NB4 (cell line): Measurements from ENCODE around the gene EXOC3.

Experiments
- DNase-seq: peaks from one replicate; pipeline ENCODE4 v3.0.0; 2010; ENCODE audit warnings: low read depth
- H3K4me3 ChIP-seq: one replicate; pipeline ENCODE4 v1.5.1; 2011; ENCODE audit warnings: mild to moderate bottlenecking, low read depth, low read length, moderate library complexity
- MYC ChIP-seq: IDR thresholded peaks from 2 replicates; pipeline ENCODE4 v1.6.1; 2011; ENCODE audit warnings: low read depth, low read length
- POLR2A ChIP-seq: IDR thresholded peaks from 2 replicates; pipeline ENCODE4 v1.6.1; 2011; ENCODE audit warnings: mild to moderate bottlenecking; ENCODE audit not compliant: insufficient read length; ENCODE audit errors: extremely low read depth
- TF ChIP-seq, protein P1 (sequence below): IDR thresholded peaks from one replicate; pipeline ENCODE4 v1.5.1; 2012; ENCODE audit warnings: low read depth, low read length
- TF ChIP-seq, protein P2 (sequence below): IDR thresholded peaks from 2 replicates; pipeline ENCODE4 v1.6.1; 2011; ENCODE audit warnings: low read depth, low read length

EXOC3 gene

GRCh38 chr5:466661-467310, 23.8 kb downstream of the EXOC3 start:
- TF ChIP-seq POLR2A (no peak), MYC (no peak)
- TF ChIP-seq, protein P1, sequence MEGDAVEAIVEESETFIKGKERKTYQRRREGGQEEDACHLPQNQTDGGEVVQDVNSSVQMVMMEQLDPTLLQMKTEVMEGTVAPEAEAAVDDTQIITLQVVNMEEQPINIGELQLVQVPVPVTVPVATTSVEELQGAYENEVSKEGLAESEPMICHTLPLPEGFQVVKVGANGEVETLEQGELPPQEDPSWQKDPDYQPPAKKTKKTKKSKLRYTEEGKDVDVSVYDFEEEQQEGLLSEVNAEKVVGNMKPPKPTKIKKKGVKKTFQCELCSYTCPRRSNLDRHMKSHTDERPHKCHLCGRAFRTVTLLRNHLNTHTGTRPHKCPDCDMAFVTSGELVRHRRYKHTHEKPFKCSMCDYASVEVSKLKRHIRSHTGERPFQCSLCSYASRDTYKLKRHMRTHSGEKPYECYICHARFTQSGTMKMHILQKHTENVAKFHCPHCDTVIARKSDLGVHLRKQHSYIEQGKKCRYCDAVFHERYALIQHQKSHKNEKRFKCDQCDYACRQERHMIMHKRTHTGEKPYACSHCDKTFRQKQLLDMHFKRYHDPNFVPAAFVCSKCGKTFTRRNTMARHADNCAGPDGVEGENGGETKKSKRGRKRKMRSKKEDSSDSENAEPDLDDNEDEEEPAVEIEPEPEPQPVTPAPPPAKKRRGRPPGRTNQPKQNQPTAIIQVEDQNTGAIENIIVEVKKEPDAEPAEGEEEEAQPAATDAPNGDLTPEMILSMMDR = no peak
- TF ChIP-seq, protein P2, sequence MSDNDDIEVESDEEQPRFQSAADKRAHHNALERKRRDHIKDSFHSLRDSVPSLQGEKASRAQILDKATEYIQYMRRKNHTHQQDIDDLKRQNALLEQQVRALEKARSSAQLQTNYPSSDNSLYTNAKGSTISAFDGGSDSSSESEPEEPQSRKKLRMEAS = no peak
- DNase-seq = no peak
- H3K4me3 ChIP-seq = no peak overlapping the region

- TF ChIP-seq POLR2A = no peak
- TF ChIP-seq, protein P1 = no peak
- no peak for TF ChIP-seq MYC
- TF ChIP-seq, protein P2 = no peak
- no peak overlapping the region for H3K4me3 ChIP-seq
- DNase-seq = no peak
Measured at GRCh38 chr5:468401-468800, 25.4 kb downstream of the EXOC3 start.

DNA sequence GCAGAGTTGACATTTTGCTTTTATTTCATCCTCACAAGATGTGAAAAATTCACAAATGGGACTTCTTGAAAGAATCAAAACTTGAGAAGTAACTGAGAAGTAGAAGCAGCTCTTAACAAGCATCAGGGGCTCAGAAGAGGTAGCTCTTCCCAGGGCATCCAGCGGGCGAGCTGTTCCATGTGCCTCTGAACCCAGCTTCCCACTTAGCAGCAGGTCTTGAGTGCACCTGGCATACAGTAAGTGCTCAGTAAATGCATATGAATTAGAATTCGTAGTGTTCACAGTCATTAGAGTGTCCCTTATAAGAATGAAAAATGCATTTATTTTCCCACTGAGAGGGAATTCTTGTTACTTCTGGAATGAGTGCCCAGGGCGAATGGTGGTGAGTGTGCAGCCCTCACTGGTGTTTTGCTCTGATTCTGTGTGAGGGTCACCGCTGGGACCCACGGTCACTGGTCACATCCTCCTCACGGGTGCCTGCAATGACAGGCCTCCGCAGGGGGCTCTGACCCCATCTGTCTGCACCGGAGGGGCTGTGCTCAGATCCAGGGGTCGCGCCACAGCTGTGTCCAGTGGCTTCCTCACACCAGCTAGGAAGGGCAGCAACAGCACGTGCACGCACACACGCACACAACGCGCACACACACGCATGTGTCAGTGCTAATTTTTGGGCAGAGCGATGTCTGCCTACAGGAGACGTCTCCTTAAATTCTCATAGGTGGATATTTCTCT, 26.9 kb downstream of the EXOC3 start:
- DNase-seq = no peak
- H3K4me3 ChIP-seq = no peak overlapping the region
- TF ChIP-seq, protein P2 = 0 out of 2 replicates have a peak, but pooled peaks have one; percentile 2
- no peak for TF ChIP-seq MYC

- DNase-seq = no peak
- TF ChIP-seq, protein P2 = no peak
- TF ChIP-seq MYC (no peak), POLR2A (no peak)
- H3K4me3 ChIP-seq = peak overlapping the region; percentile 69
Measured at GRCh38 chr5:470961-471749, 28.2 kb downstream of the EXOC3 start.

GRCh38 chr5:471750-472058, 28.7 kb downstream of the EXOC3 start:
- TF ChIP-seq, protein P1 = no peak
- TF ChIP-seq MYC = no peak
- TF ChIP-seq, protein P2 = peak; percentile 49; the same call in 1 of the 2 replicates
- no peak for TF ChIP-seq POLR2A
- H3K4me3 ChIP-seq = peak overlapping the region; percentile 69
- peak; percentile 62 for DNase-seq

DNA sequence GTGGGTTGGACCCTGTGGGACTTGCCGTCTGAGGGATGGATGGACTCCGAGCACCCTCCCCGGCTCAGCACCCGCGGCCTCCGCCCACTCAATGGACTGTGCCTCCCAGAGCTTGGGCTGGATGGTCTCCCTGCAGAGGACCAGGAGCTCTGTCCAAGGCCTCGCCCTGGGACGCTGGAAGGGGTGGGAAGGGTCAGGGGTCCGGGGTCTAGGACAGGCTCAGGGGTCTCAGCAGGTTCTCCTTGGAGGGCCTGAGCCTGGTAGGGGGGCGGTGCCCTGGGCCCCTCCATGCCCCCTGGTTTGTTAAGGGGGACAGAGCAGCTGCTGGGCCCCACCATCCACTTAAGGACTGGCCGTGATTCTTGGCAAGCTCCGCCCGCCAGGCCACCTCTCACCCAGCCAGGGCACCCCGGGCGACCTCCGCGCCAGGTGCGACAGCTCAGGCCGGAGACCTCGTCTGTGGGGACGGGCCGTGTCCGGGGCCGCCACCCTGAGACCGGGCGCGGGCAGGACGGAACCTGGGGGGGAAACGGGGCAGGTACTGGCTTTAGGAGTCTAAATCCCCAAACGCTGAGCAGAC, 29.2 kb downstream of the EXOC3 start:
- H3K4me3 ChIP-seq = peak overlapping the region; percentile 69
- TF ChIP-seq MYC (0 out of 2 replicates have a peak, but pooled peaks have one; percentile 62), POLR2A (peak; percentile 17)
- TF ChIP-seq, protein P2 = 0 out of 2 replicates have a peak, but pooled peaks have one; percentile 3
- TF ChIP-seq, protein P1 = no peak
- peak; percentile 53 for DNase-seq
